Measurements from ENCODE around the gene ERAL1.
"Not testable (repeated sequence)": the region's sequence is repeated elsewhere in the genome, so short reads cannot be mapped to it uniquely, and the experiment has no call there.

Gene ERAL1

GRCh38 chr17:28879886-28880571 lies 25.2 kb downstream of the ERAL1 start:
- no peak for DNase-seq (ENCODE audit: low spot score)

- no peak for DNase-seq (ENCODE audit: low spot score)
Measured at GRCh38 chr17:28880572-28880945, 25.7 kb downstream of the ERAL1 start.

DNA sequence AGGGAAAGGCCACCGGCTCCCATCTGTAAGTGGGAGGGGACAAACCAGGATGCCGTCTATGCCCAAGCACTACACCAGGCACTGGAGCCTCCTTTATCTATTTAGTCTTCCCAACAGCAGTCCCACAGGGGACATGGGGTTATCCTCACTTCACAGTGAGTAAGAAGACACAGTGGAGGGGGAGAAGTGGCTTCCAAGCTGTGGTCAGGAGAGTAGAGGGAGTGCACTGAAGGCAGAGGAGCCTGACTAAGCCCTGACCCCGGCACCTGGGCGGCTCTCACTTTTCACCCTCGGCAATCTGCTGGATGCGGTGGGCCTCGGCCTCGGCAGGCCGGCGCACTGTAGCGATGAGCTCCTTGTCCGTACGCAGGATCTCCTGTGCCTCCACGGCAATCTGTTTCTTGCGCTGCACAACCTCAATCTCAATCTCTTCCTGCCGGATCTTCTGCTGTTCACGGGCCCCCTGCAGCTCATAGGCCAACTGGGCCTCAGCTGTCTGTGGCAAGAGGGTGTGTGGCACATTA lies 26.8 kb downstream of the ERAL1 start:
- no peak for DNase-seq (ENCODE audit: low spot score)

DNA sequence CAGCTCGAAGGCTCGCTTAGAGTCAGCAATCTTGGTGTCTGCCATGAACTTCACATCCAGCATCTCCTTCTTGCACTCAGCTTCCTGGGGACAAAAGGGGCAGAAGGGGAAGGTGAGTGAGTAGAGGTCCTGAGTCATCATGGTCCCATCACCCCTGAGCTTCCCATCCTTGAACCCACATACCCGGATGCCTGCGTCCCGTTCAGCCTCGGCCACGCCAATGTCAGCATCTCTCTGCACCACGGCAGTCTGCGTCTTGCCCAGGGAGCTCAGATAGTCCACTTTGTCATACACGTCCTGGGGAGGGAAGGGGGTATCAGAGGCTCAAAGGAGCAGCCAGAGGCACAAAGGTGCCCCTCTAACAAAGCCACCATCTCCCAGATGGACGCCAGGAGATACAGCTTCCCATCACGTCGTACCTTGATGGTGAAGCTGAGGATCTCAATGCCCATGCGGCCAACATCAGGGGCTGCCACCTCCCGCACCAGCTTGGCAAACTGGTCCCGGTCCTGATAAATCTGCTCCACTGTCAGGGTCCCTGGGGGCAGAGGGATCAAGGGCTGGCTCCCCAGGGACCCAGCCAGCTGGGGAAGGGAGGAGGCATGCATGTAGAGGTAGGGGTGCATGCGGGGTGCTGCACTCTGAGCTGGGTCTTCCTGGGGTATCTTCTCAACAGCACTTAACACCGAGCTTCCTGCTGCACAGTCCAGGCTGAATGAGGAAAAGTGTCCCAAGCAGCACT lies 27.5 kb downstream of the ERAL1 start:
- no peak for DNase-seq (ENCODE audit: low spot score)

GRCh38 chr17:28883967-28884702 lies 29.3 kb downstream of the ERAL1 start:
- no peak for DNase-seq (ENCODE audit: low spot score)

GRCh38 chr17:28885363-28885762 lies 30.5 kb downstream of the ERAL1 start:
- no peak for DNase-seq (ENCODE audit: low spot score)

DNA sequence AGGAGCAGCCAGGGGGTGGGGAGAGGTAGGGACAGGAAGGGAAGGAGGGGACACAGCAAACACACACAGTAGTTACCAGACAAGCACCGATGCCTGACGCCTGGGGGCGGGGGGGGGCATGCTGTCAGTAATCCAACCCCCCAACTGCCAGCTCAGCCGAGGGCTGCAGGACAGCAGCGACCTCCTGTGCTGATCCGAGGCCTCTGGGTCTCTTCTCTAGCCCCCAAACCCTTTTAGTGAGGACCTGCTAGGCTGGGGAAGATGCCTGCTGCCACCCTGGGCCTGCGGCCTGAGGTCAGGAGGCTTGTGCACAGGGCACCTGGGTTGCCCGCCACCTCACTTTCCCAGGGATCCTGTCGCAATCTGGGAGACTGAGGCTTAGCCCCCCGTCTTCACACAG lies 31.1 kb downstream of the ERAL1 start:
- no peak for DNase-seq (ENCODE audit: low spot score)

- no peak for DNase-seq (ENCODE audit: low spot score)
Measured at GRCh38 chr17:28887871-28888471, 33.2 kb downstream of the ERAL1 start.

DNA sequence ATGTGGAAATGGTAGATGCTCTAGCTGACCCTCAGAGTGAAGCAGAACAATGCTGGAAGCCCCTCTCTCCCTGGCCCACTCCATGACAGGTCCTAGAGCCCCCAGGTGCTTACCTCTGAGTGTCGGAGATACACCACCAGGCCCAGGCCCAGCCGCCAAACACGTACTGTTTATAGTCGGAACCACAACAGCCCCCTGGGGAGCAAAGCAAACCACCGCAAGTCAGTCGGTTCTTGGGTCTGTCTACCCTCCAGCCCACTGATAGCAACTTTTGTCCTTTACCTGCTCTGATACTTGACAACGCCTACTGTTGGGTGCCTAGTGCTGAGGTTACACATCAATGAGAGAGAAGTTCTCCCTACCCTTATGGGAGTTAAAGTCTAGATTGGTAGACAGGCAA lies 34.0 kb downstream of the ERAL1 start:
- DNase-seq (ENCODE audit: low spot score): no peak

DNA sequence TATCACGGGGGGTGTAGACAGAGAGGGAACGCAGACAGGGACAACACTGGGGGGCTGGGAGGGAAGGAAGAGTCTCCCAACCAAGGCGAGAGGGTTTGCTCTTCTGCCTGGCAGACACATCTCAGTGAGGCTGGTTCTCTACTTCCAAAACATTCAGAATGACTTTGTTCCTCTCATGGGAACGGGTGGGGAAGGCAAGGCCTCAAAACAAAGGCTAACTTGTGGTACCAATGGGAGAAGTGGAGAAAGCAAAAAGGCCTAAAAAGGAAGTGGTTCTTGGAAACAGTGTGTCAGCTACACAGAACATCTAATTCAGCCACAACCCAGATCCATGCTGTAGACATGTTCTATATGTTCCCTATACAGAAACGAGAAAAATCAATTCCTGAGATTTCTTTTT lies 35.2 kb downstream of the ERAL1 start:
- no peak for DNase-seq (ENCODE audit: low spot score)

DNA sequence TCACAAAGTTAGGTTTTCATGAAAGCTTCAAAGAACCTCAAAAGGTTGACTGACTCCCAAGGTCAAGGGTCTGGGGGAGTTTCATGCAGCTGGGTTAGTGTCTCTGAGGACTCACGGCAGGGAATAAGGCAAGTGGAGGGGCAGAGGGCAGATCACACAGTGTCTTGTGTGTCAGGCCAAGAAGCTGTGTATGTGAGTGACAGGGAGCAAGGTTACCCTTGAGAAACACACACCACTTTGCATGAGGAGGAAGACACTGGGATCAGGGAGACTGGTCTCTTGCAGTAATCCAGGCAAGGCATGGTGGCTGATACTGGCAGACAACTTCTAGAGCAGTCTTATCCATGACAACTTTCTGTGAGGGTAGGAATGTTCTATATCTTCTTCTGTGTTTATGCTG lies 36.4 kb downstream of the ERAL1 start:
- DNase-seq (ENCODE audit: low spot score): no peak

DNA sequence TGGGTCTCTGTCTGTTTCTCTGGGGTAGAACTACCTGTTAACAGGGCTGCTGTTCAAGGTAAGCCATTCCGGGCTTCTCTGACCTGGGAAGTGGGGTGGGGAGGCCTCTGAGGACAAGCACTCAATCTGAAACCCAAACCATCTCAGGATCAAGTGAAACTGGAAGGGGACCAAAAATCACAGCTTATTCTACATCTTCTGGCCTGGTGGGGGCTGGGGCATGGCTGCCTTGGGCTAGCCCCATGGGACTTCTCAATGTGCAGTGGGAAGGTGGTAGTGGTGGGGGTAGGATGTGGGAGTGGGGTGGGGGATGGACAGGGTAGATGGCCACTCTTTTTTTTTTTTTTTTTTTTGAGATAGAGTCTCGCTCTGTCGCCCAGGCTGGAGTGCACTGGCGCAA lies 37.2 kb downstream of the ERAL1 start:
- DNase-seq (ENCODE audit: low spot score): no peak

DNA sequence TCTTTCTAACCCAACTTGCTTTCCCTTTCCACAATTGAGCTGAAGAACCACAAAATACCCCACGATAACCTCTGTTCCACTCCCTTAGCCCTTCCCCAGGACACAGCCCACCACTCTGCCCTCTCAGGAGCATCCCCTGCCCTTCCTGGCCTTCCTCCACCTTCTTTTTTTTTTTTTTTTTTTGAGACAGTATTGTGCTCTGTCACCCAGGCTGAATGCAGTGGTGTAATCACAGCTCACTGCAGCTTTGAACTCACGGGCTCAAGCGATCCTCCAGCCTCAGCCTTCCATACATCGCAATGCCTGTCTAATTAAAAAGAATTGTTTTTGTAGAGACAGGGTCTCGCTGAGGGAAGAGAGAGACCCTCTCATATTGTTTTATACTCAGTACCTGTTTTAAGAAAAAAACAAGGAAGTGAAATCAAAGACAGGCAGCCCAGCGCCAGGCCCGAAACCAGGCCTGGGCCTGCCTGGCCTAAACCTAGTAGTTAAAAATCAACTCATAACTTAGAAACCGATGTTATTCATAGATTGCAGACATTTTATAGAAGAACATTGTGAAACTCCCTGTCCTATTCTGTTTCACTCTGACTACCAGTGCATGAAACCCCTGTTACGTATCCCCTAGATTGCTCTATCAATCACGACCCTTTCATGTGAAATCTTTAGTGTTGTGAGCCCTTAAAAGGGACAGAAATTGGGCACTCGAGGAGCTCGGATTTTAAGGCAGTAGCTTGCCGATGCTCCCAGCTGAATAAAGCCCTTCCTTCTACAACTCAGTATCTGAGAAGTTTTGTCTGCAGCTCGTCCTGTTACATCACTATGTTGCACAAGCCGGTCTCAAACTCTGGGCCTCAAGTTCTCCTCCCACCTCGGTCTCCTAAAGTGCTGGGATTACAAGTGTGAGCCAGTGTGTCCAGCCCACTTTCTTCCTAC lies 38.7 kb downstream of the ERAL1 start:
- not testable (repeated sequence) for DNase-seq (ENCODE audit: low spot score)

GRCh38 chr17:28895794-28896447 lies 41.1 kb downstream of the ERAL1 start:
- no peak for DNase-seq (ENCODE audit: low spot score)

DNA sequence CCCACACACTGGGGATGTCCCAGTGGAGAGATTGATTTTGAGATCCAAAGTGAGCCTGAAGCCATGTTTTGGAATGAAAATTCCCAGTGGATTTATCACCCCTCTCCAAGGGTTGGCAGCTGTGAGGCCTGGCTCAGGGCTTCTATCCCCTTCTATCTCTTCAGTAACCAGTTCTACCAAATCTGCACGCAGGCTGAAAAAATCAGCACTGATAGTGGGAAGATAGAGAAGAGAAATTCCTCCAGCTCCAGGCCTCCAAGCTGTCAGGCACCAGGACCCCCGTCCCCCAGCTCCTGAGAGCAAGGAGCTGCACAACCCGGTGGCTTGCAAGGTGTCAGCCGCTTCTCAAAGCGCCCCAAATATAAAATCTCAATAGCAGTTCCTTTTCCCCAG lies 41.7 kb downstream of the ERAL1 start:
- DNase-seq (ENCODE audit: low spot score): no peak

GRCh38 chr17:28896884-28897768 lies 42.3 kb downstream of the ERAL1 start, which contains the start of gene FLOT2:
TSS of gene FLOT2 (minus strand) at chr17:28897733. CDS start at chr17:28897574, 159 bp downstream.
- DNase-seq (ENCODE audit: low spot score): peak; percentile 64

- DNase-seq (ENCODE audit: low spot score): no peak
Measured at GRCh38 chr17:28897769-28898526, 43.1 kb downstream of the ERAL1 start.

- DNase-seq (ENCODE audit: low spot score): no peak
Measured at GRCh38 chr17:28898527-28898955, 43.7 kb downstream of the ERAL1 start.
